Panc1 (cell line): Measurements from ENCODE around the gene KCNMA1. TPM values are rescaled to one million over a fixed set of nuclear protein-coding genes. Genes with fewer than 3 reads are reported as not detected.

Experiments used
- ATAC-seq: fragments of 200-7000 bp; cut with Tn5 transposase; 2 replicates; pipeline ENCODE4 v1.9.1; 2020; ENCODE audit warnings: mild to moderate bottlenecking, moderate library complexity
- BruUV-seq: library from RNA; stranded (reverse); fragments of 400-500 nt; replicated peaks from 2 replicates; lab custom pipeline; 2021; lab: Mats Ljungman, UMichigan
- CTCF ChIA-PET: fragments of 300-600 bp; sonication (Branson Sonifier 250); formaldehyde crosslinking; loops from one replicate; lab custom pipeline; 2022; ENCODE audit warnings: antibody characterized with exemption; lab: Charles Lee
- POLR2A ChIA-PET: fragments of 300-600 bp; sonication (Branson Sonifier 250); formaldehyde crosslinking; loops from one replicate; lab custom pipeline; 2022; ENCODE audit warnings: antibody characterized with exemption; lab: Charles Lee
- DNase-seq: peaks from one replicate; pipeline ENCODE4 v3.0.0-alpha.2; 2010; ENCODE audit warnings: low read depth, low spot score
- H3K27ac ChIP-seq: 2 replicates; pipeline ENCODE4 v1.5.1; 2011; ENCODE audit warnings: mild to moderate bottlenecking, low read length, inconsistent platforms
- H3K27me3 ChIP-seq: fragments of 200-500 bp; sonication (Bioruptor generic); 2 replicates; pipeline ENCODE4 v1.6.0; 2014; ENCODE audit warnings: low read length, inconsistent platforms; ENCODE audit not compliant: control insufficient read depth, insufficient read depth
- H3K36me3 ChIP-seq: fragments of 200-500 bp; sonication (Bioruptor generic); 2 replicates; pipeline ENCODE4 v1.5.1; 2014; ENCODE audit warnings: inconsistent platforms, mild to moderate bottlenecking, low read length, moderate library complexity; ENCODE audit not compliant: control insufficient read depth, insufficient read depth
- H3K4me1 ChIP-seq: 2 replicates; pipeline ENCODE4 v1.5.1; 2011; ENCODE audit warnings: inconsistent platforms, mild to moderate bottlenecking, low read length, moderate library complexity; ENCODE audit not compliant: control insufficient read depth, insufficient read depth
- H3K4me3 ChIP-seq, 2 experiments: 2 replicates each; pipeline ENCODE4 v1.5.1; 2011 to 2012; ENCODE audit warnings: low read depth in 2 of 2, low read length in 2 of 2, mild to moderate bottlenecking in 2 of 2, inconsistent platforms in 1 of 2, moderate library complexity in 1 of 2
- H3K9me3 ChIP-seq: fragments of 200-500 bp; sonication (Bioruptor generic); 2 replicates; pipeline ENCODE4 v1.5.1; 2014; ENCODE audit warnings: low read depth, mild to moderate bottlenecking, inconsistent platforms, low read length, moderate library complexity; ENCODE audit not compliant: control insufficient read depth, insufficient read depth
- CTCF ChIP-seq: fragments of 450-650 bp; IDR thresholded peaks from 2 replicates; pipeline ENCODE4 v1.5.1; 2017; ENCODE audit warnings: mild to moderate bottlenecking
- POLR2AphosphoS5 ChIP-seq: IDR thresholded peaks from 2 replicates; pipeline ENCODE4 v1.6.1; 2012; ENCODE audit warnings: mild to moderate bottlenecking, low read depth, low read length, moderate library complexity
- REST ChIP-seq, 2 experiments: IDR thresholded peaks; 2 replicates each; pipeline ENCODE4 v1.6.1; 2011 to 2012; ENCODE audit warnings: low read depth in 2 of 2, control low read depth in 1 of 2, low read length in 1 of 2, mild to moderate bottlenecking in 1 of 2, moderate library complexity in 1 of 2; ENCODE audit not compliant: insufficient read depth in 1 of 2
- SIN3A ChIP-seq: IDR thresholded peaks from 2 replicates; pipeline ENCODE4 v1.6.1; 2012; ENCODE audit warnings: low read depth, mild to moderate bottlenecking, low read length, moderate library complexity, borderline replicate concordance; ENCODE audit not compliant: insufficient read depth
- TCF7L2 ChIP-seq: IDR thresholded peaks from 2 replicates; pipeline ENCODE4 v1.6.1; 2011; ENCODE audit warnings: mild to moderate bottlenecking, low read depth, low read length, inconsistent platforms
- in situ Hi-C: cut with HindIII; loops from 2 replicates; pipeline ENCODE4 v1.10.0; 2016; ENCODE audit warnings: low sequenced_read_pairs, low pct_unique_long_range_greater_than_20kb
- intact Hi-C: fragments of 100-400 bp; cut with micrococcal nuclease; formaldehyde crosslinking; loops from one replicate; pipeline ENCODE4 v1.10.0; 2022; ENCODE audit not compliant: unreplicated experiment
- total RNA-seq: library from RNA; stranded (reverse); gene quantifications from one replicate; pipeline ENCODE4 v1.2.1, GENCODE V29; 2021; ENCODE audit not compliant: unreplicated experiment

KCNMA1 gene
- total RNA-seq, 1 experiment from 2014 or later, result 91.9 TPM

GRCh38 chr10:77401683-77402082 lies 235.9 kb downstream of the KCNMA1 start:
- no peaks in the 10 kb centered on the region for H3K9me3 ChIP-seq
- DNase-seq (no peak), ATAC-seq (no peak)
- H3K27ac ChIP-seq, result no peak overlapping the region
- H3K27me3 ChIP-seq, result no peaks in the 10 kb centered on the region
- BruUV-seq, result no TSS peak
- intact Hi-C loops, result no loop called here
- H3K4me3 ChIP-seq, result no peak overlapping the region
- TF ChIP-seq POLR2AphosphoS5, result no peak
- no peak for TF ChIP-seq SIN3A
- TF ChIP-seq CTCF, result no peak
- TF ChIP-seq TCF7L2, result no peak
- no peak for TF ChIP-seq REST (IDR thresholded peaks at IDR 0.05; ENCODE audit: insufficient read depth in 1 of 2, low read depth in 2 of 2, low read length in 1 of 2)
- peaks cover 29% of the 10 kb centered on the region for H3K4me1 ChIP-seq
- CTCF ChIA-PET, result interaction anchor here (1.3 kb wide), 1 partner anchor 9 kb away, joined by 3 read pairs; no protein-coding TSS in a partner anchor
- no peaks in the 10 kb centered on the region for H3K36me3 ChIP-seq
- in situ Hi-C loops, result no loop called here
- POLR2A ChIA-PET, result interaction anchor here (0.7 kb wide), 1 partner anchor 78 kb away, joined by 4 read pairs; no protein-coding TSS in a partner anchor

GRCh38 chr10:77400033-77400432 lies 237.6 kb downstream of the KCNMA1 start:
- CTCF ChIA-PET, result no interaction called here
- in situ Hi-C loops, result no loop called here

More at GRCh38 chr10:77400033-77400432, 237.6 kb downstream of the KCNMA1 start:
- TF ChIP-seq CTCF (no peak), POLR2AphosphoS5 (no peak)
- Histone ChIP-seq H3K9me3 (no peaks in the 10 kb centered on the region), H3K27ac (no peak overlapping the region), H3K27me3 (no peaks in the 10 kb centered on the region), H3K4me3 (no peak overlapping the region), H3K4me1 (0 out of 2 replicates have a peak, but pooled peaks cover 20% of the 10 kb centered on the region), H3K36me3 (no peaks in the 10 kb centered on the region)
- intact Hi-C loops, result no loop called here
- POLR2A ChIA-PET, result no interaction called here
- no peak for DNase-seq
- BruUV-seq, result no TSS peak
- no peak for ATAC-seq
